T-helper 1 cell treated with Interleukin-12 subunit alpha and Interleukin-12 subunit beta and Interleukin-4 antibody, amounts not matched to agents 30 ng/mL and 1 ng/mL, for 36 hours (primary cell): ENCODE measurements around the gene CHMP1A. TPM values are rescaled to one million over a fixed set of nuclear protein-coding genes. Genes with fewer than 3 reads are reported as not detected.

Experiments
- intact Hi-C: fragments of 100-400 bp; cut with micrococcal nuclease; formaldehyde crosslinking; loops from one replicate; pipeline ENCODE4 v1.15.1; 2024
- total RNA-seq: library from RNA; stranded (reverse); gene quantifications from 2 replicates; pipeline ENCODE4 v1.2.3, GENCODE V29; 2022

The CHMP1A gene
- total RNA-seq, 1 donor from 2014 or later: 96.3 TPM

DNA sequence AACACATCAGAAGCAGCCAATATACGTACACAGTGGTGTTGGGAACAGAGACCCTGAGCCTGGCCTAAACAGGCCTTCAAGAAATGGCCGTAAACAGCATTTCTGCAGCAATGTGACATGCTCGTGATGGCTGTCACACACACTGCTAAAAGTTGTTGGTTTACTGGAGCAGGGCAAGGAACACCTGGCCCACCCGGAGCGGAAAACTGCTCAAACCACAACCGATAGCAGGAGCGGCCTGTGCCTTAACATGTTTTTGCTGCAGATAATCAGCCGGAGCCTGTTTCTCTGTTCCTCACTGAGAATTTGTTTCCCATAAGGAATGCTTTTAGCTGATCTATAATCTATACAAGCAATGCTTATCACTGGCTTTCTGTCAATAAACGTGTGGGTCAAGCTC lies 50.1 kb downstream of the CHMP1A start:
- intact Hi-C loops: no loop called here

DNA sequence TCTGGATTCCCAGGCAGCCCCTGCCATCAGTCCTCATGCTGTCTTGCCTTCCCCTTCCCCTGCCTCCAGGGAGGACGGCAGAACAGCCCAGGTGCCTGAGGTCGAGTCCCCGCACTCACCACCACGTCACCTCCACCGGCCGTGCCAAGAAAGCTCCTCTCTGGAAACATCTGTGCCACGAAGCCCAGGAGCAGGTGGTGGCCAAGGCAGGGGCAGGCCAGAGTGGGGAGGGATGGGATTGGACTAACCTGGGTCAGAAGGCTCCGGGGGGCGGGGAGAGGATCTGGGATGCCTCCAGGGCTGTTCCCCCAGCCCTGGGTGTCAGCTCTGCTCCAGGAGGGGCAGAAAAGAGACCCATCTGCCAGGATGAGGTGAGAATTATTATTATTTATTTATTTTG lies 51.5 kb downstream of the CHMP1A start:
- intact Hi-C loops: no loop called here

DNA sequence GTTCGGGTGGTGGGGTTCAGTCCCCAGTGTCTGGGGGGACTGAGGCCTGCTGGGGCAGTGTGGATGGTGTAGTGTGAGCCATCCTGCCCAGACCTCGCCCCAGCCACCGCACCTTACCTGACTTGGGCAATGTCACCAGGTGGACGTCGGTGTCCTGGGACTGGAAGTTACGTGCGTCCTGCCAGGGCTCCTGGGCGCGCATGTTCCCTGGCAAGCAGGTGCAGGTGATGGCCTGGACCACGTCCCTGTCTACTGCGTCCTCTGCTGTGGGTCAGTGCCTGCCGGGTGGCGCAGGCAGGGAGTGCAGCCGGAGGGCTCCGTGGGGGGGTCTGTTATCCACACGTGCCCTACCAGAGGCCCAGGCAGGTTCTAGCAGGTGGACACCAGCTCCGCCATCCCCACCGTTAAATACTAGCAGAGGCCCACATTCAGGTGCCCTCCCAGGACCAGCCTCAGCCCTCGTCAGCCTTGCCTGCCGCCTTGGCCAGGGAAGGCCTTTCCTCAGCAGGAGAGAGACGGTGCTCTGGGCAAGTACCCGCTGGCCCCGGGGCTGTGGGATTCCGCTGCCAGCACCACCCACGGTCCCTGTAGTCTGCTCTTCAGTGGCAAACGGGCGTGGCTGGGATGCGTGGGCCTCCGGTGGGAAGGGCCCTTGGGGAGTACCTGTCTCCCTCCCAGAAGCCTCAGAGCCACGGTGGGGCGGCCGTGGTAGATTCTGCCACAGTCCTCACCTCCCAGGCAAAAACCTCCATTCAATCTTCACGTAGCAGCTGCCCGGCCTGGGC lies 52.1 kb downstream of the CHMP1A start:
- intact Hi-C loops: no loop called here

DNA sequence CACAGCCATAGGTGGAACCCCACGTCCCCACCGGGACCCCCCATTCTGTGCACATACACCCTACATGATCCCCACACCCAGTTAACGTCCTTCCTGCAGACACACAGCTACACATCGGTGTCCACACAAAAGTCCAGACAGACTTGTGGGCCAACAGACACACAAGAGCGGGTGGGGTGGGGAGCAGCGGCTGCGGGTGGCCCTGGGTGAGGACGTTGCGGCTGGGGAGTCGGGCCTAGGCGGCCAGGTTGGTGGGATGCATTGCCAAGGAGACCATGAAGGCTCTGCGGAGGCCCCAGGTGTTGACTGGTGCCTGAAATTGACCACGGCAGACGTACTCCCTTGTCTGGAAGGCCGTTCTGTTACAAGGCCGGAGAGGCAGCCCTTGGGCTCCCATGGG lies 52.7 kb downstream of the CHMP1A start:
- intact Hi-C loops: no loop called here

DNA sequence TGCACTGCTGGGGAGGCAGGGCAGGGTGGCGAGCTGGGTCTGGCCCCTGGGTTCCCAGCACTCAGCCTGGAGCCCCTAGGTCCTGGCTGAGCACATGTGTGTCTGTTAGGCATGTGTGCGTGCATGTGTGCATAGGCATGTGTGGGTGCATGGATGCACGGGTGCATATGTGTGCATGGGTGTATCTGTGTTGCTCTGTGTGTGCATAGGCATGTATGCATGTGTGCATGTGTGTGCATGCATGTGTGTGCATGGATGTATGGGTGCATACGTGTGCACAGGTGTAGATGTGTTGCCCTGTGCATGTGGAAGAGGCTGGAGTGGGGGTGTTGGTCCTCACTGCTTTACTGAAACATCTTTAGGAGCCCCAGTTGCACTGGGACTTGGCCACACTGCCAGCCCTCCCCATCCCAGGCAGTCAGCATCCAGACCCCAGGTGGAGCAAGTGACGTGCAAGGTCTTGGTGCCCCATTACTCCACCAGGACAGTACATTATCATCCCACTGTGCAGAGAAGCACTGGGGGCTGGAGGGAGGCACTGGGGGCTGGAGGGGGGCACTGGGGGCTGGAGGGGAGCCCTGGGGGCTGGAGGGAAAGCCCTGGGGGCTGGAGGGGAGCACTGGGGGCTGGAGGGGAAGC lies 54.4 kb downstream of the CHMP1A start:
- intact Hi-C loops: loop anchor here (2.0 kb wide), 1 partner anchor 38 kb away; no protein-coding TSS in a partner anchor

DNA sequence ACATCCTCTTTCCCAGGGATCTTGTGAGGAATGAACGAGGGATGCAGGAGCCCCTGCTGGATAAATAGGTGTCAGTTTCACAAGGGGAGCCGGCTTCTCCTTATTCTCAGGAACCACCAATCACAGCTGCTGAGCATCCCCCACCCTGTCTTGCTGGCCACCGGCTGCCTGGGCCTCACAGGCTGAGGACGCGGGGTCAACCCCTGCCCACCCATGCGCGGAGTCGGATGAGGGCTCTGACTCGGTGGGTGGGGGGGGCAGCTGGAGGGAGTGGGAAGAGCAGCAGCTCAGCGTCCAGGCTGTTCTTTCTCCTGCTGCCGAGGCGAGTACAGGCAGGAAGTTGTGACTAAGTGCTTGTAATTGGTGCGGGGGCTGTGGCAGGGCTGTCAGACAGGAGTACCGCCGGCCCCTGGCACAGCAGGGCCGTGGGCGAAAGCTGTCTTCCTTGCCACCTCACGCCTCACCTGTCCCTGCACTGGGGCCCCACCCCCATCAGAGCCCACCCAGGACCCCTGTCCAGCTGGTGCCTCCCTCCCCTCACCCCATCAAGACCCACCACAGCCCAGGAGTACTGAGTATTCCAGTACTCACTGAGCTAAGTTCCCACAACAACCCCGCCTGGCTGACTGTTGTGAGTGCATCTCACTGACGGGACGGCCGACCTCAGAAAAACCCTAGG lies 55.1 kb downstream of the CHMP1A start:
- intact Hi-C loops: loop anchor here (2.0 kb wide), 1 partner anchor 38 kb away; no protein-coding TSS in a partner anchor

DNA sequence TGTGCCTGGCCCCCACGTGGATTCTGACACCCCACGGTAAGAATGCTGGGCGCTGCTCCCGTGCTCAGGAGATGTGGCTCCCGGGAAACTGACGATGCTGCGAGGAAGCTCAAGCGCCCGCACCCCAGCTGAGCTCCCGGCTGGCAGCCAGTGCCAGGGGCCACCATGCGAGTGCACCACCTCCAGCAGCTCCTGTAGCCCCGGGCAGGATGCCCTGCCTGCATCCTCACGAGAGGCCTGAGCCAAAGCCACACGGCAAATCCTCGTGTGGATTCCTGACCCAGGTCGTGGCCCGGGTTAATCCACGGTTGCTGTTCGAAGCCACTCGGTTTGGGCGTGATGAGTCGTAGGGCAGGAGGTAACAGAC lies 55.6 kb downstream of the CHMP1A start:
- intact Hi-C loops: loop anchor here (2.0 kb wide), 1 partner anchor 39 kb away; no protein-coding TSS in a partner anchor

DNA sequence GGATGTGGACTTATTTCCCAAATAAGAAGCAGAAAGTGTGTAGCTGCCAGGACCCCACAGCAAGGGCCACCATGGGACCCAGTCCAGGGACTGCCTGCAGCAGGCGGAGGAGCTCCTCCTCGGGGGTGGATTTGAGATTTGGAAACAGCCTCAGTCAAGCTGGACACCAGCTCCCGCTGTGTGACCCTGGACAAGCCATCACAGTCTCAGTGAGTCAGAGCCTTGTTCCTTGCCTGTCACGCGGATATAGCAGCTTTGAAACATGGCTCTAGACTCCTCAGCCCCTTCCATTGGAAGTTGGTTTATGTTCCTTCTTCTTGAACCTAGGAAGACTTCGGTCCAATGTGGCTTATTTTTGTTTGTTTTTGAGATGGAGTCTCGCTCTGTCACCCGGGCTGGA lies 56.6 kb downstream of the CHMP1A start:
- intact Hi-C loops: no loop called here

DNA sequence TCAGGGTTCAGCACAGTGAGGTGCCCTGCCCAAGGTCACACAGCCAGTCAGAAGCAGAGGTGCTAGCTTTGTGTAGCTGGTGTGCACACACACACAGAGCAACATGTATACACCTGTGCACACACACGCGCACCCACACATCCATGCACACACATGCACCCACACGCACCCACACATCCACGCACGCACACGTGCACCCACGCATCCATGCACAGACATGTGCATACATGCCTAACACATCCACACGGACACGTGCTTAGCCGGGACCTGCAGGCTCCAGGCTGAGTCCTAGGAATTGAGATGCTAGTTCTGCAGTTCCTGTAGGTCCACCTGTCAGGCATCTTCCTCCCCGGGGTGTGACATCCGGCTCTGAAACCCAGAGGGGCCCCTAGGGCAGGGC lies 57.1 kb downstream of the CHMP1A start:
- intact Hi-C loops: no loop called here

DNA sequence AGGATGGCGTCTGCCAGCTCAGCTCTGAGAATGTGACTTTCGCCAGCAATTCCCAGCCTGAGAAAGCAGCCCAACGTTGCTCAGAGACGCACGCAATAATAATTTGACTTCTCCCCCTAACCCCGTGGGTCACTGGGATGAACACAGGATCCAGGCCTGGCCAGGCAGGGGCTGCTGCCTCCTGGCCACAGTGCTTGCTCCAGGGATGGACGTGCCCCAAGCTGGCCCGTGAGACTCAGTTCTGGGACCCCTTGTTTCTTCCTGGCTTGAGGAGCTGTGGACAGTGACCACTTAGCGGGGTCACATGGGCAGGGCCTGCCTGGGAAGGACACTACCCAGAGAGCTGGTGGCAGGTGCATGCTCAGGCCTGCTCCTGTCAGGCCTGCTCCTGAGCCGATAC lies 57.6 kb downstream of the CHMP1A start:
- intact Hi-C loops: no loop called here

DNA sequence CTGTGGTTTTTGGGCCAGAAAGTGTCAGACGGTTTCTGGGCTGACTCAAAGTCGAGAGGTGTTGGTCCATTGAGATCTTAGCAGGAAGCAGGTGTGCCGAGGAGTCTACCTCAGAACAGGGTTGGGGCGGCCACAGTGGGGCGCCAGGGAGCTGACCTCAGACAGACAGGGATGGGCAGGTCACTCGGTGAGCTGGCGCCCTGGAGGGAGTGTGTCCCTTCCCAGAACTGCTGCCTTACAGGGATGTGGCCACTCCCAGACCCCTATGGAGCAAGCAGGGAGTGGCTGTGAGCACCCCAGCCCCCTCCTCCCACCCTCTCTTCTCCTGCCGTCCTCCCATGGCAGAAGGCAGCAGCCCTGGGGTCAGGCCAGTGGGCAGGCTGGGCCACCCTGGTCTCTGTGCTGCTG lies 58.1 kb downstream of the CHMP1A start:
- intact Hi-C loops: no loop called here

DNA sequence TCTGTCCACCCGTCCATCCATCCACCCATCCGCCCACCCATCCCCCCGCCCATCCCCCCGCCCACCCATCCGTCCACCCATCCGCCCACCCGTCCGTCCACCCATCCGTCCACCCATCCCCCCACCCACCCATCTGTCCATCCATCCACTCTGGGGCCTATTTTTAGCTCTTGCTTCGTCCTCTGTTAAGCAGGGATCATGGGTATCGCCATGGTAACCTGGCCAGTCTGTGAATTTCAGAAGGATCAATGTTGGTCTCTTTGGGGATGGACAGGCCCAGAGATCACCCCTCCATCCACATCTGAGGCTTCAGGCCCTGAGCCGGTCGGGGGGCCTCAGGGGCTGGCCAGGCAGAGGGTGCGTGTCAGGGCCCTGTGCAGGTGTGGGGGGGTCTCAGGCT lies 59.3 kb downstream of the CHMP1A start:
- intact Hi-C loops: no loop called here

DNA sequence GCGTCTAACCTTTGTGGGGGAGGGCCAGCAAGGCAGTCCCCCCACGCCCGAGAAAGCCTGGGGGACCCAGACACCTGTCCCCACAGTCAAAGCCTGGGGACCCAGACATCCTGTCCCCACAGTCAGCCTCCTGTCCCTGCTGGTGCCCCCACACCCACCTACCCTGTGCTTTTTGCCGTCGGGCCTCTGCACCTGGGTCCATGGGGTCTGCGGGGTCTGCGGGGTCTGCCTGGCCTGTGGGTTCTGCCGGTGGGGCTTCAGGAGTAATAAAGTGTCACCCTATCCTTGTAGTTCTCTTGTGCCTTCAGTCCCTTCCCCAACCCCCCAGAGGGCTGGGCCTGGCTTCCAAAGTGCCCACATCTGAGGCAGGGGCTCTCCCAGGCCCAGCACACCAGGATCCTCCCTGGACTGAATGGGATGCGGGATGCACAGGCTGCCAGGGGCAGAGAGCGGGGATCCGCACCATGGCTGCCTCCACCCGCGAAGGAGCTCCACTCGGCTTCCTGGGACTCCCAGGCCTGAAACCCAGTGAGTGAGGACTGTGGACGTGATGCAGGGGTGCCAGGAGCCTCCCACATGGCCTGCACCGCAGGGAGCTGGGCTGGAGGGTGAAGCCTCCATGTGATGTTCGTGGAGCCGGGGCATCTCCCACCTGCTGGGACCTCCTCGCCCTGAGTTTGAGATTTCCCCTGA lies 60.4 kb downstream of the CHMP1A start:
- intact Hi-C loops: no loop called here

DNA sequence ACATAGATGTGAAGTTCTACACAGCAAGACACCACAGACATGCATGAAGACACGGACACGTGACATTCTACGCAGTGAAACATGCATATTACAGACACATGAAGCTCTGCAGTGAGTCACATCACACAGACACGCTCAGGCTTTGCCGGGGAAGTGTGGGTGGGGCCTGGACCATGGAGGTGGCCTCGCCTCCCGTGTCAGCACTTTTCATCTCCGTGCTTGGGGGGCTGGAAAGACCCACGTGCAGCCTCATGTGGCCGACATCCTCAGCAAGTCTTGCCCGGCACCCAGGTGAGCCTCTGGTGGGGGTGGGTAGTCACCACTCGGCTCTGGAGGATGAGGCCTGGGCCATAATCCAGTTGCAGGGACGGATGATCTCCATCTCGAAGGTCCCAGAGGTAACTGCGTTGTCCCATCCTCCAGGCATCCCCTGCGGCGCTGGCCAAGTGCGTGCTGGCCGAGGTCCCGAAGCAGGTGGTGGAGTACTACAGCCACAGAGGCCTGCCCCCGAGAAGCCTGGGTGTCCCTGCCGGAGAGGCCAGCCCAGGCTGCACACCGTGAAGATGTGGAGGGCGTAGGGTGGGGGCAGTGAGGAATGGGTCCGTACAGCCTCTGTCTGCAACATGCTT lies 61.3 kb downstream of the CHMP1A start:
- intact Hi-C loops: no loop called here

DNA sequence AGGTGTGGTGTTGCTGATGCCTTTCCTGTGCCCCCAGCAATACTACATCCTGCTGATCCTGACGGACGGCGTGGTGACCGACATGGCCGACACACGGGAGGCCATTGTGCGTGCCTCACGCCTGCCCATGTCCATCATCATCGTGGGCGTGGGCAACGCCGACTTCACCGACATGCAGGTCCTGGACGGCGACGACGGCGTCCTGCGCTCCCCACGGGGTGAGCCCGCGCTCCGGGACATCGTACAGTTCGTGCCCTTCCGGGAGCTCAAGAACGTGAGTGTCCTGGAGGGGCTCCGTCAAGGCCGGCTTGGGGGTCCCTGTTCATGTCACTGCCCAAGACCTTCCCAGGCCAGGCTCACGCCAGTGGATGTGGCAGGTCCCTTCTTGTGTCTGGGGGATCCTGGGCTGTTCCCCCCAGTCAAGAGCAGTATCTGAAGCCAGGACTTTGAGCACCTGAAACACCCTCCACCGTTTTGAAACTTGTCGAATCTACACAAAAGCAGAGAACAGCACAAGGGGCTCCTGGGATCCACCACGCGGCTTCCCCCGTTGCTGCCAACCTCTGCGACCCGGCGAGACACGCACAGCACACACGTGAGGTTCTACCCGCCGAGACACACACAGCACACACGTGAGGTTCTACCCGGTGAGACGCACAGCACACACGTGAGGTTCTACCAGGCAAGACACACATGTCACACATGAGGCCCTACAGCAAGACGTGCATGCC lies 62.0 kb downstream of the CHMP1A start:
- intact Hi-C loops: loop anchor here (2.0 kb wide), 1 partner anchor 29 kb away; no protein-coding TSS in a partner anchor

Other genes with a start within 250 kb of the CHMP1A start
- gene ANKRD11, start 167.1 kb downstream of the CHMP1A start, total RNA-seq: 175 and 192 TPM in 2 replicates
- 122 and 126 TPM in 2 replicates for gene SPG7, start 149.3 kb downstream of the CHMP1A start, total RNA-seq
- gene RPL13, start 97.0 kb downstream of the CHMP1A start, total RNA-seq: 1,898 and 1,901 TPM in 2 replicates
- 3.8 and 4.1 TPM in 2 replicates for gene CPNE7, start 82.0 kb downstream of the CHMP1A start, total RNA-seq
- not detected in 2 replicates for gene DPEP1, start 44.1 kb downstream of the CHMP1A start, total RNA-seq
- gene SPATA33, start 128 bp upstream of the CHMP1A start, total RNA-seq: 14.2 and 15.1 TPM in 2 replicates
- 81.6 and 85.1 TPM in 2 replicates for gene CDK10, start 29.0 kb upstream of the CHMP1A start, total RNA-seq
- 6.5 and 8.2 TPM in 2 replicates for gene SPATA2L, start 44.0 kb upstream of the CHMP1A start, total RNA-seq
- gene VPS9D1, start 63.2 kb upstream of the CHMP1A start, total RNA-seq: 10.7 and 12.0 TPM in 2 replicates
- 68.5 and 71.1 TPM in 2 replicates for gene ZNF276, start 63.8 kb upstream of the CHMP1A start, total RNA-seq
- 128 and 138 TPM in 2 replicates for gene FANCA, start 158.9 kb upstream of the CHMP1A start, total RNA-seq
- 0.61 and 1.2 TPM in 2 replicates for gene SPIRE2, start 170.8 kb upstream of the CHMP1A start, total RNA-seq
- gene TCF25, start 215.9 kb upstream of the CHMP1A start, total RNA-seq: 206 and 215 TPM in 2 replicates